Measurements from ENCODE around the gene FLYWCH2.

Gene FLYWCH2, protein sequence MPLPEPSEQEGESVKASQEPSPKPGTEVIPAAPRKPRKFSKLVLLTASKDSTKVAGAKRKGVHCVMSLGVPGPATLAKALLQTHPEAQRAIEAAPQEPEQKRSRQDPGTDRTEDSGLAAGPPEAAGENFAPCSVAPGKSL

DNA sequence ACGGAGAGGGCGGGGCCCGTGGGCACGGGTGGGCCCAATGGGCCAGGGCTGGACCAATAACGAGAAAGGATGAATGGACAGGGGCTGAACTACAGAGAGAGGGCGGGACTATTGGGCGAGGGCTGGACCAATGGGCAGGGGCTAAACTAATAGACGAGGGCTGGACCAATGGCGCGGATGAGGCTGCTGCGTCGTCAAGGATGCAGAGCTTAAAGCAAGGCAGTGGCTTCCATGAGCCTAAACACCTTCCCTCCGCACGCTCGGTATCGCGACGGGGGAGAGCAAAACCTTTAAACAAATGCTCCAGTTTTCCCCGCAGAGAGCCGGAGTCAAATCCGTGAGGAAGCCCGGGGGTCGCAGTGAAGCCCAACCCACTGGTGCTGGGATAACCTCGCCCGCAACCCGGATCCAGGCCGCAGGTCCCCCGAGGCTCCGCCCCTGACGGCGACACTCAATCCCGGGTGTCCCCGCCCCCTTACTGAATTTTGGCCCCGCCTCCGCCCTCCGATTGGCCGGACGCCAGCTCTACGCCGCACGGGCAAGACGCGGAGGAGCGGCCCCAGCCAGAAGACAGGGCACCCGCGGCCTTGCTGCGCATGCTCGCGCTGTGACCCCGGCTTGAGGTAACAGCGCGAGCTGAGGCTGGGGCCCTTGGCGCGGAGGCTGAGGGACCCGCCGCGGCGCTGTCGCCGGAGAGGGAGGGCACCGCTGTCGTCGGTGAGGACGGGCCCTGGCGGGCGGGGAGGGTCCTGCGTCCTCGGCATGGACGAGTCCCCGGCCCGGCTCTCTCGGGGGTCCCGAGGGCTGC lies at the start of gene FLYWCH2:
Gene FLYWCH2 (plus strand): TSS at position 566 of the 808 bp plus-strand sequence. CDS start 13,235 bp downstream, outside the sequence.
- DNase-seq = peak; percentile 98

DNA sequence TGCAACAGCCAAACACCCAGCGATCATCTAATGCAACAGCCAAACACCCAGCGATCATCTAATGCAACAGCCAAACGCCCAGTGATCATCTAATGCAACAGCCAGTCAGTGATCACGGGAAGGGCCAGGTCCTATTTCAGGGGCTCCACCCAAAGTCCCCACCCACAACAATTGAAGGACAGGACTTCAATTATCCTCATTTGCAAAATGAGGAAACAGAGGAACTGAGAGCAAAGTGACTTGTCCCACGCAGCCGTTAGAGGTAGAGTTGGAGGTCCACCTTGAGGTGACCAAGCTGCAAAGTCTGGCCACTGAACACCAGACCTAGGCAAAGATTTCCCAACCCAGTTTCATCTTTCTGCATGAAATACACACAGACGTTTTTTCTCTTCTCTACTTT lies 49.2 kb upstream of the FLYWCH2 start:
- DNase-seq = no peak

DNA sequence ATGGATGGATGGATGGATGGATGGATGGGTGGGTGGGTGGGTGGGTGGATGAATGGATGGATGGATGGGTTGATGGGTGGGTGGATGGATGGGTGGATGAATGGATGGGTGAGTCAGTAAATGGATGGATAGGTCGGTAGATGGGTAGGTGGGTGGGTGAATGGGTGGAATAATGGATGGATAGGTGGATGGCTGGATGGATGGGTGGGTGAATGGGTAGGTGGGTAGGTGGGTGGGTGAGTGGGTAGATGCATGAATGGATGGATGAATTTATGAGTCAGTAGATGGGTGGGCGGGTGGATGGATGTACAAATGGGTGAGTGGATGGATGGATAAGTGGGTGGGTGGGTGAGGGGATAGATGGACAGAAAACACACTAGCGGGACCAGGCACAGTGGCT lies 48.0 kb upstream of the FLYWCH2 start:
- no peak for DNase-seq

DNA sequence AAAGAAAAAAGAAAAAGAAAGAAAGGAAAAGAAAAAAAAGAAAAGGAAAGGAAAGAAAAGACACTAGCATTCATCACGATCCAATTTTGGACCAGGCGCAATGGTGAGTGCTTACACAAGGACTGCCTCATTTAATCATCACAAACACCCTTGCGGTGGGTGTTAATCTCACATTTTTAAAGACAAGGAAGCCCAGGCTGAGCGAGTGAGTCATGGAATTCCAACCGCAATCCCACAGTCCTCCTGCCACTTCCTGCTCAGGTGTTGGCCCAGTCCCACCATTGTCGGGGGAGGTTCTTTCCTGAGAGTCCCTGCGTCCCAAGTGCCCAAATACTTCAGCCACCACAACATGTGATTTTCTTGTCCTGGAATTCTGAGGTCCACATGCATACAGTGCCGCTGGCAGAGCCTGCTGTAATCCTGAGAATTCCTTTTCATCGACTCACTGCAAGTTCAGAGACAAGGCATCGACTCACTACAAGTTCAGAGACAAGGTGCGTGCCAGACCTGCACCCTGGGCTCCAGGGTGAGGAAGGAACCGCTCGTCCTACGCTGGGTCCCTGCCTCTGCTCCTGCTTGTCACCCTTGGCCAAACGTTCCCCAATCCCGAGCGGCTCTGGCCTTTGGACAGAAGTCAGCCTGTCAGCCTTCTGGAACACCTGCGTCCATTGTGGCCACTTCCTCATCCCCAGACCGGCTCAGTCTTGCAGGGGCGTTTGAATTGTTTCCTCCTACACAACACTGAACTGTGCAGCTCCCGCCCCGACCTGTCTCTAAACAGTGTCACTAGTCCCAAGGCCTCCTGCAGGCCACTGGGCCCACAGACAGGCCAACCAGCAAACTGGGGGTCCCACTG lies 47.1 kb upstream of the FLYWCH2 start:
- DNase-seq = peak; percentile 71

DNA sequence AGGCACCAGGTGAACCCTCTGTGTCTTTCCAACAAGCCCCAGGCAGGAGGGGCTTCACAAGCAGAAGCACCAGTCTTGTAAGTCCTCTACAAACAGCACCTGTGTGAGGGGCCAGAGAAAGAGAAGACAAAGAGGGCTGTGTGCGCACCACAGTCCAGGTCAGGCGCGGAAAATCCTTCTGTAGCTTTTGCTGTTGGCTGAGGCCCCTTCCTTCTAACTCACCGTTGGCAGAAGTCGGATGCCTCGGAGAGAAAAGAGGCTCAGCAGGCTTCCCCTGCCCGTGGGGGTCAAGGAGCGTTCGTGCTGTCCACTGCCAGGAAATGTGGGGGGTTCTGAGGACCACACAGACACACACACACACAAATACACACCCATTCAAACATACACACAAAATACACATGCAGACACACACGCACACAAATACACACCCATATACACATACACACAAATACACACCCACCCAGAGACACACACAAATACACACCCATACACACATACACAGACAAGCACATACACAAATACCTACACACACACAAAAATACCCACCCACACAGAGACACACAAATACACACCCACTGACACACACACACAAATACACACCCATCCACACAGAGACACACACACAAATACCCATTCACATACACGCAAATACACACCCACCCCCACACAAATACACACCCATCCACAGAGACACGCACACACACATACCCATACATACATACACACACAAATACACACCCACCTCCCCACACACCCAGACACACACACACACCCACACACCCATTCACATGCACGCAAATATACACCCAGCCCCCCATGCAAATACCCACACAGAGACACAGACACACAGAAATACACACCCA lies 46.1 kb upstream of the FLYWCH2 start:
- no peak for DNase-seq

DNA sequence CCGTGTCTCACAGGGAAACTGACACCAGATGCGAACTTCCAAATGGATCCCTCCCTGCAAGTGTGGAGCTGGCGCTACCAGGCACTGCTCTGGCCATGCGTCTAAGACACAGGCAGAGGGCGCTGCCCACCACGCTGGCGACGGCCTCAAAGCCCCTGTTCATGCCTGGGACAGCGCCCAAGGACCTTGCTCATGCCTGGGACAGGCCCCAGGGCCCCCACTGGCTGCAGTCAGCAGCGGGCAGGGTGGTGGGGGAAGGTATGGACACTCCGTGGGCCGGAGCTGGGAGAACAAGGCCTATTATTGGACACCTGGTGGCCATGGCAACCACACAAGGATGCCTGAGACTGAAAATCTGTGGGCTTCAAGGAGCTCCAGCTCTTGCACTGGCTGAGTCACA lies 44.1 kb upstream of the FLYWCH2 start:
- peak; percentile 85 for DNase-seq

DNA sequence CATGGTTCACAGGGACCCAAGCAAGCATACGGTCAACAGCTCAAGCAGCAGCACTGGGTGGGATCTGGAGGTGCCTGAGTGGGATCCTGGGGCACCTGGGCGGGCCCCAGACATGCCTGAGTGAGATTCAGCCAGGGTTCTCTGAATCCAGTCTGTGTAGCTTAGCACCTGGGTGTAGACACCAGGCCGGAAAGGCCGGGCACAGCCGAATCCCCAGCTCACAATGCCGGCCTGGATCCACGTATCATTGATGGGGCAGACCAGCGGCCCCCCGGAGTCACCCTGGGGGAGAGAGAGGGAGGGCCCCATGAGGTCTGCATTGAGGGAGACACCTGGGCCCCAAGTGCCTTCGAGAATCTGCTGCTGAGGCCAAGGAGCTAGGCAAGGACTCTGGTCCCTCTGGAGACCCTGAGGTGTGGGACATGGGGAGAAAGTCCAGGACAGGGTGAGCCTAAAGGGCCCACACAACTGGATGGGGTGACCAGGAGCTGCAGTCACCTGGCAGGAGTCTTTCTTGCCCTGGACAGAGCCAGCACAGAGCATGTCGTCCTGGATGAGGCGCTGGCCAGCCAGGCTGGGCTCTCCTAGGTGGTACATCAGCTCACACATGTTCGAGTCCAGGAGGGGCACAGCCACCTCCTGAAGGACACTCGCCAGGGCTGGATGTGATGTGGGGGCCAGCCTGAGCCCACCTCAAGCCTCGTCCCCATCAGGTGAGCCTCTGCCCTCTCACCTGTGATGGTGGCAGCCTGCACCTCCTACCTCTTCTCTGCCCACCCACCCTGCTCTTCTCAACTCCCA lies 43.2 kb upstream of the FLYWCH2 start:
- no peak for DNase-seq

DNA sequence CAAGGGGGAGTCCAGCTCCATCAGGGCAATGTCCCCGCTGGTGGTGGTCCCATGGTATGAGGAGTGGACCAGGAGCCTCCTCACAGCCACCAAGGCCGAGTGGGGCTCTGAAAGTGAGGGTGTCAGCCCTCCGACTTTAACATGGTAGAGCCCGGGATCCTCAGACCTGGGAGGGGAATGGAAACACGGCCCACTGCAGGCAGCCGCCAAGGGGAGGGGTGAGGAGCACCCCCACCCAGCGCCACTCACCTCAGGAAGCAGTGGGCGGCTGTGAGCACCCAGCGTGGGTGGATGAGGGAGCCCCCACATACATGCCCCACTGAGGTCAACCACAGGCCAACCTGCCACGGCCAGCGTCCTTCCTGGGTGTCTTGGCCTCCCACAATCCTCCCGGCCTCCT lies 42.1 kb upstream of the FLYWCH2 start:
- no peak for DNase-seq

DNA sequence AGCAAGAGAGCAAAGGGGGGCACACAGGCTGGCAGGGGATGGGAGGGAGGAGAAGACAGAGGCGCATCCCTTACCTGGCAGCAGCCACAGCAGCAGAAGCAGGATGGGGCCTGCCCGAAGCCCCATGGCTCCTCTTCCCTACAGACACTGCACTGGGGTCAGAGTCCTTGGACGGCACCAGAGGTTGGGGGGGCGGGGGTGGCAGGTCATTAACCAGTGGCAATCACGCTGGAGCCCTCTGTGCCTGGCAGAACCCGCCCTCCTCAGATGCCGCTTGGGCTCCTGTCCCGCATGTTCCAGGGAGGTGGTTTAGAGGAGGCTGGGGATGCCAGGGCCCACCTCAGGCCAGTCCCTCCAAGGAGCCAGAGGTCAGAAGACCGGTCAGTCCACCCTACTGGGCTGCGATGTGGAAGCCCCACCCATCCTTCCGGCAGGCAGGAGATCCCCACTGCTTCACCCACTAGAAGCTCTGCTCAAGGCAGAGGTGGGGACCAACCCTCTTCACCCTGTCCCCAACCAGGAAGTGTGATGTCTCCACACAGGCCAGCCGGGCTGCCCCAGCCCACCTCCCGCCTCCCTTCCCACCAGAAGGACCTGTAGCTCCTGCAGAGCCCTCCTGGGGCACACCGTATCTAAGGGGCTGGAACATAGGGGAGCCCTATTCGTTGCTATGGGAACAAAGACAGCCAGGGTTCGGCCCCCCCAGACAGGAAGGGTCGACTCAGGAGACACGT lies 41.2 kb upstream of the FLYWCH2 start:
- DNase-seq = no peak

DNA sequence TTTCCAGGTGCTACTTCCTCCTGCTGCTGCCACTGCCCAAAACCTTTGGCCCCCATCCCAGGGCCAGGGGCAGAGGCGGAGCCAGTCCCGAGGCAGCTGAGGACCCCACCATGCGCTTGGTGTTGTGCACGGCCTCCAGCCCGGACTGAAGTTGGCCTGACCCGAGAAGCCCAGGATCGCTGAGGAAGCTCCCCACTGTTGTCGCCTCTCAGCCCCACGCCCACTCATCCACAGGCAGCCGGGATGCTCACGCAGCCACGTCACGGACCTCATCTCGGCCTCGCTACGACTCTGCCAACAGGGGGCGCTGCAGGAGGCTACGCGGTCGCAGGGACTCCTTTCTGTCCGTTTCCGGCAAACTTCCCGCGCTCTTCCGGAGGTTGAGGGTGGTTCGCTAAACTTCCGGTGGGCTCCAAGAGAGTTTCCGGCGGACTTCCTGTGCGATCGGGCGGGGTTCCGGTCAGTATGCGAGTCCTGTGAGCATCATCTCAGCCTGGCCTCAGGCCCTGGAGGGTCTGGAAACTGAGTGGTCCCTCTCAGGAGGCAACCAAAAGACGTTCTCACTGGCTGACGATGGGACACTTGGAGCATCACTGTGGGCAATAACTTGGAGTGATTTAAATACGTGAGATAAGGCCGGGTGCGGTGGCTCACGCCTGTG lies 40.5 kb upstream of the FLYWCH2 start:
- DNase-seq = no peak

DNA sequence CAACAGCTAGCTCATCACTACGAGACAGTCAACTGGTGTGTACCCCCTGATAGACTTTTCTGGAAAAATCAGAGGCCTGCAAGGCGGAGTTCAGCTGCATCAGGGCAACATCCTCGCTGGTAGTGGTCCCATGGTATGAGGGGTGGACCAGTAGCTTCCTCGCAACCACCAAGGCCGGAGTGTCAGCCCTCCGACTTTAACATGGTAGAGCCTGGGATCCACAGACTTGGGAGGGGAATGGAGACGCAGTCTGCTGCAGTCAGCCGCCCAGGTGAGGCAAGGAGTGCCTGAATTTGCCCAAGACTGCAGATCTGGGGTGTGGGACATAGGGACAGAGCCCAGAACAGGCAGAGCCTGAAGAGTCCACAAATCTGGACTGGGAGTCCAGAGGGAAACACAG lies 39.5 kb upstream of the FLYWCH2 start:
- DNase-seq = no peak

DNA sequence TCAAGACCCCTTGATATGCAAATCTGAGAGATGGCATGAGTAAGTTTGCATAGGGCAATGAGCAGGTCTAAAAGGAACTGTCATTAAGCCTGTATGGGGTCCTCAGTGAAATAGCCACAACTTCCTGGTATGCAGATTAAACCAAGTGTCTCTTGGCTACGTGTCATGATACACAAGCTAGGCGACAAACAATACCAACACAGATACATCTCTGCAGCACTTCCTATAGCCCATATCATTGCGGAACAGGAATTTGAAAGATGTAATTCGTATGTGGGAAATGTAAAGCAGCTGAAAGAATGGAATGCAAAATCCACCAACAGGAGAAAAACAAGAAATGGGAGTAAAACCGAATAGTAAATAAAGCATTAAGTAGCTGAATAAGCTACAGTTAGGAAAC lies 37.9 kb upstream of the FLYWCH2 start:
- no peak for DNase-seq

DNA sequence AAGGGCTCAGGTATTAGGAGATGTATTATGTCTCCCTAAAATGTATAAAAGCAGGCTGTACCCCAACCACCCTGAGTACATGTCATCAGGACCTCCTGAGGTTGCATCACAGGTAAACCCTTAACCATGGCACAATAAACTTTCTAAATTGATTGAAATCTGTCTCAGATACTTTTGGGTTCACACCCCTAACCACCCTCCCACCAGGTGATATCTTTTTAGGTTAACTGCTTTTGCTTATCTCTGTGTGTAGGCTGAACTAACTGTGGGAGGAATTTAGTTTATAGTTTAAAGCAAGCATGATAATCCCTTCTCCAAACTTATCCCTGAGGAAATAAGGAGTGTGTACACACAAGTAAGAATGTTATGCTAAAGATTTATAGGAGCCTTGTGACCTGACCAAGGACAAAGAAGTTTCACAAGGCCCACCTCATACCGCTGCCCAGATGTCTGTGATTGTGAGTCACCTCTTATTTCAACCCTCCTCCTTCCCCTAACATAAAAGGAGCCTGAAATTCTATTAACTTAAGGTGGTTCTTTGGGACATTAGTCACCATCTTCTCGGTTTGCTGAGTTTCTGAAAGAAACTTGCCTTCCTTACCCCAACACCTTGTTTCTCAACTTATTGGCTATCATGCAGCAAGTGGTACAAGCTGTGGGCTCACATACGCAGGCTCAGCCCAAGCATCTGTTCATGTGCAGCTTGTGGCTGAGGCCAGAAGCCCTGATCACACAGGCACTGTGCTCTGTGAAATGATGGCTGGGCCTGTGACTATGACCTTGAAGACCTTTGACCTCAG lies 36.3 kb upstream of the FLYWCH2 start:
- no peak for DNase-seq

DNA sequence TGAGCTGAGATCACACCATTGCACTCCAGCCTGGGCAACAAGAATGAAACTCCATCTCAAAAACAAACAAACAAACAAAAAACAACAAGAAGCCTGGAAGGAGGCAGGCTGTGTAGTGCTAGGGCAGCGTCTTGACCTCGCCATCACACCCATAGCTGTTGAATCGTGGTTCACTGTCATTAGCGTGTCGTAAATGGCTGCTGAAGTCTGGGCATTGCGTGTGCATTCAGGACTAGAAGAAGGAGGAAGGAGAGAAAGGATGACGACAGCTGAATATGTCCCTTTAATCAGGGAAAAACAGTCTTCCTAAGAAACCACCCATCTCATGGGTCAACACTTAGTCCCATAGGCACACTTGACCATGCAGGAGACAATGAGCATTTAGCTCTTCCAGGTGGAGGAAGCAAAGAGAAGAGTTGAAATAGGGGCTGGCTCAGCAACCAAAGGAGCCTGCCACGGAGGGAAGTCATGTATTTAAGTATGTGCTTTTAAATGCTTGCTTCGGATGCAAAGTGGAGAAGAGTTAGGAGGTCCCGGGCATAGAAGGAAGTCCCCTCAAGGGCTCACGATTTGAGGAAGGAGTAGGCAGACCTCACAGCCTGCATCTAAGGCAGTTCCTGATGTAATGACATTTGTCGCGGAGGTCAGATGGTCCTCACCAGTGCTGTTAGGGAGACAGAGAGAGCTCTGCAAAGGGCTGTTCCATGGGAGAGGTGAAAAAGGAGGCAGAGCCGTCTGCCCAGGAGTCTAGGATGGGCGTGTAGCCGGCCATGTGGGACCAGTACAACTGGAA lies 33.9 kb upstream of the FLYWCH2 start:
- no peak for DNase-seq

DNA sequence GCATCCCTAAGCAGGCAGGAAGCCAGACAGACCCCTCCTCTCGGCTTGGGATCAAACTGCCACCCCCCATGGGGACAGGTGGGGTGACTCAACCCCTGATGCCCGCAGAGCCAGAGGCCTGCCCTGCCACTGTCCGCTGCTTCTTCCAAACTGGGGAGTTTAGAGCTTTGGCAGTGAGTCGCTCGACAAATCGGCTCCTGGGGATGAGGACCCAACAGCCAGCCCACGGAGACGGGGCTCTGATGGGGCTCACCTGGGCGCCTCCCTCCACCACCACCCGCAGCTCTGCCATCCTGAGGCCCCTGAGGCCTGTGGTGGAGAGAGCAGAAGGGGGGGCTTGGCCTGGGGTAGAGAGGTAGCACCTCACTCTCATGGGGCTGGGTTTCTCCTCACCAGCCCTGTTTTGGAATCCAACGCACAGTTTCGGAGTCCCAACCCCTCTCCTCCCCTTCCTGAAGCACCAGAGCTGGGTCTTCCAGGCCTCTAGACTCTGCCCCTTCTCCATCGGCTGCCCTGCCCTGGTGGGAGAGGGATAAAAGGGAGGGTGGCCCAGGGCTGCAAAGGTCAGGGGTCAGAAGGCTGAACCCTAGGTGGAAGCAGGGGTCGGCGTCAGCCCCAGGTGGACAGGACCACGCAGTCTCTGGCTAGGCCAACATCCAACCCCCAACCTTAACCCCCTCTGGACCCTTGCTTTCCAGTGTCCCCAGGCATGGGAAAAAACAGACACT lies 30.8 kb upstream of the FLYWCH2 start:
- DNase-seq = no peak

DNA sequence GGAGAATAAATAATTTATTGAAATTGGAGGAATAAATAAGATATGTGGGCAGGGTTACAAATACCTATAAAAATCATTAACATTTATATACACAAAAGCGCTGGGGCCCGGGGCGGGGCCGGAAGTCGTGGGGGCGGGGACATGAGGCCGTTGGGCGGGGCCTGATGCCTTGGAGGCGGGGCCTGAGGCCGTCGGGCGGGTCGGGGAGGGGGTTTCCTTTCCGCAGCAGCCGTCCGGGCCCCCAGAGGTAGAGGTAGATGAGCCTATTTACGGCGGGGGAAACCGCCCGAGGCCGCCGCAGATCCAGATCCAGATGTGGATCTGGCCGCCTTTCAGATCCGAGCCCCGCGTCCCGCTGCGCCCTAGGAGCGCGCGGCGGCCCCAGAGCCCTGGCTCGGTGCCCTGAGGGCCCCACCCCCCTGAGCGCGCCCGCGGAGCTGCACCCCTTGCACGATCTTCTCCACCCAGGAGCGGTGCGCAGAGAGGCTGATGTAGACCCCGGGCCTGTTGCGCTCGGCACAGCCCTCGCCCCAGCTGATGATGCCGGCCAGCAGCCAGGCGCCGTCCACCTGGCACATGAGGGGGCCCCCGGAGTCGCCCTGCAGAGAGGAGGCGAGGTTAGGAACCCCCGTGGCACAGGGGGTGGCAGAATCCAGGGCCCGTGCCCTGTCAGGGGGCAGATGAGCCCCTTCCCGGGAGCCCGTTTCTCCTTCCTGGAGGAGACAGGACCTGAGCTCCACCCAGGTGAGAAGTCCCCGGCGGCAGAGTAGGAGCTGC lies 30.1 kb upstream of the FLYWCH2 start:
- no peak for DNase-seq

DNA sequence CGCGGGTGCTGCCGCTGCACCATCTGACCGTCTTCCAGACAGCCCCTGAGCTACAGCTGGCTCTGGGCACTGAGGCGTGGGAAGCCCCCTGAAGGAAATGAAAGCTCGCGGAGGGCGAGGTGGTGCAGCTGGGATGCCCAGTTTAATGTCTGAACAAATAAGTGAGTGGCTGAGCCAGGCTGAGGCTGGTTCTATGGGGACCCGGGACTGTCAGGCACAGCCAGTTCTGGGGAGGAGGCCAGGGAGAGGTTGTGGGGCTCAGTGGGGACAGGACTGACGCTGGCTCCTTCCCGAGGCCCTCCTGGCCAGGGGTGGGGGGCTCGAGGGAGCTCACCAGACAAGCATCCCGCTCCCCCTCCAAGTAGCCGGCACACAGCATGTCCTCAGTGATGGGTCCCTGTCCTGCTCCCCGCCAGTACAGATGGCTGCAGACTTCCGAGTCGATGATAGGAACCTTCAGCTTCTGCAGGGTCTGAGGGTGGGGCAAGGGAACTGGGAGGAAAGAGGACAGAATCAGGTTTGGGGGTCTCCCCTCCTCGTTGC lies 29.4 kb upstream of the FLYWCH2 start:
- no peak for DNase-seq

All from DMS53 (cell line).